ENCODE results near the gene HOXA5.

GRCh38 chr7:27128034-27128433 is 15.4 kb downstream of the HOXA5 start:
- TF ChIP-seq, protein P1, sequence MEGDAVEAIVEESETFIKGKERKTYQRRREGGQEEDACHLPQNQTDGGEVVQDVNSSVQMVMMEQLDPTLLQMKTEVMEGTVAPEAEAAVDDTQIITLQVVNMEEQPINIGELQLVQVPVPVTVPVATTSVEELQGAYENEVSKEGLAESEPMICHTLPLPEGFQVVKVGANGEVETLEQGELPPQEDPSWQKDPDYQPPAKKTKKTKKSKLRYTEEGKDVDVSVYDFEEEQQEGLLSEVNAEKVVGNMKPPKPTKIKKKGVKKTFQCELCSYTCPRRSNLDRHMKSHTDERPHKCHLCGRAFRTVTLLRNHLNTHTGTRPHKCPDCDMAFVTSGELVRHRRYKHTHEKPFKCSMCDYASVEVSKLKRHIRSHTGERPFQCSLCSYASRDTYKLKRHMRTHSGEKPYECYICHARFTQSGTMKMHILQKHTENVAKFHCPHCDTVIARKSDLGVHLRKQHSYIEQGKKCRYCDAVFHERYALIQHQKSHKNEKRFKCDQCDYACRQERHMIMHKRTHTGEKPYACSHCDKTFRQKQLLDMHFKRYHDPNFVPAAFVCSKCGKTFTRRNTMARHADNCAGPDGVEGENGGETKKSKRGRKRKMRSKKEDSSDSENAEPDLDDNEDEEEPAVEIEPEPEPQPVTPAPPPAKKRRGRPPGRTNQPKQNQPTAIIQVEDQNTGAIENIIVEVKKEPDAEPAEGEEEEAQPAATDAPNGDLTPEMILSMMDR (conservative IDR thresholded peaks at IDR 0.05; ENCODE audit: low read depth, low read length), result no peak
- no peak for TF ChIP-seq EZH2phosphoT487 (IDR thresholded peaks at IDR 0.05; ENCODE audit: borderline replicate concordance, low read length)

Data from PC-3 (cell line).